Kidney epithelial cell (primary cell): ENCODE measurements around the gene GRIN2C. TPM values are rescaled to one million over a fixed set of nuclear protein-coding genes. Genes with fewer than 3 reads are reported as not detected.

Experiments used
- DNase-seq: peaks from one replicate; pipeline ENCODE4 v3.0.0-alpha.2; 2010; ENCODE audit warnings: low read depth
- H3K27me3 ChIP-seq: 2 replicates; pipeline ENCODE4 v1.6.0; 2011; ENCODE audit warnings: low read length; ENCODE audit not compliant: control insufficient read depth, insufficient read depth
- H3K36me3 ChIP-seq: 2 replicates; pipeline ENCODE4 v1.5.1; 2011; ENCODE audit warnings: low read length; ENCODE audit not compliant: control insufficient read depth, insufficient read depth
- H3K4me3 ChIP-seq: 2 replicates; pipeline ENCODE4 v1.5.1; 2011; ENCODE audit warnings: low read depth, mild to moderate bottlenecking, control low read depth, low read length
- total RNA-seq: library from RNA; depleted of rRNA; stranded (reverse); fragments of >200 nt; gene quantifications from 2 replicates; pipeline ENCODE4 v1.2.3, GENCODE V29; 2015
- TF ChIP-seq, protein P1 (sequence below): IDR thresholded peaks from 2 replicates; pipeline ENCODE4 v1.5.1; 2011; ENCODE audit warnings: mild to moderate bottlenecking, moderate library complexity, low read length, control low read depth, inconsistent platforms; ENCODE audit not compliant: insufficient read depth, poor library complexity, severe bottlenecking

GRIN2C gene
- total RNA-seq, 1 donor from 2014 or later, result not detected

GRCh38 chr17:74866198-74866835 is 6.6 kb upstream of the GRIN2C start:
- no peak for DNase-seq
- TF ChIP-seq, protein P1, sequence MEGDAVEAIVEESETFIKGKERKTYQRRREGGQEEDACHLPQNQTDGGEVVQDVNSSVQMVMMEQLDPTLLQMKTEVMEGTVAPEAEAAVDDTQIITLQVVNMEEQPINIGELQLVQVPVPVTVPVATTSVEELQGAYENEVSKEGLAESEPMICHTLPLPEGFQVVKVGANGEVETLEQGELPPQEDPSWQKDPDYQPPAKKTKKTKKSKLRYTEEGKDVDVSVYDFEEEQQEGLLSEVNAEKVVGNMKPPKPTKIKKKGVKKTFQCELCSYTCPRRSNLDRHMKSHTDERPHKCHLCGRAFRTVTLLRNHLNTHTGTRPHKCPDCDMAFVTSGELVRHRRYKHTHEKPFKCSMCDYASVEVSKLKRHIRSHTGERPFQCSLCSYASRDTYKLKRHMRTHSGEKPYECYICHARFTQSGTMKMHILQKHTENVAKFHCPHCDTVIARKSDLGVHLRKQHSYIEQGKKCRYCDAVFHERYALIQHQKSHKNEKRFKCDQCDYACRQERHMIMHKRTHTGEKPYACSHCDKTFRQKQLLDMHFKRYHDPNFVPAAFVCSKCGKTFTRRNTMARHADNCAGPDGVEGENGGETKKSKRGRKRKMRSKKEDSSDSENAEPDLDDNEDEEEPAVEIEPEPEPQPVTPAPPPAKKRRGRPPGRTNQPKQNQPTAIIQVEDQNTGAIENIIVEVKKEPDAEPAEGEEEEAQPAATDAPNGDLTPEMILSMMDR, result no peak
- no peak overlapping the region for H3K4me3 ChIP-seq
- peaks cover 16% of the 10 kb centered on the region for H3K27me3 ChIP-seq
- H3K36me3 ChIP-seq, result no peaks in the 10 kb centered on the region

GRCh38 chr17:74865504-74866197 is 6.0 kb upstream of the GRIN2C start:
- DNase-seq, result no peak
- H3K36me3 ChIP-seq, result no peaks in the 10 kb centered on the region
- no peak overlapping the region for H3K4me3 ChIP-seq
- TF ChIP-seq, protein P1, result no peak
- H3K27me3 ChIP-seq, result peaks cover 23% of the 10 kb centered on the region

- no peak for DNase-seq
- TF ChIP-seq, protein P1, result peak; percentile 95
- Histone ChIP-seq H3K27me3 (peaks cover 30% of the 10 kb centered on the region), H3K4me3 (no peak overlapping the region), H3K36me3 (no peaks in the 10 kb centered on the region)
Observed at GRCh38 chr17:74864866-74865395, 5.2 kb upstream of the GRIN2C start.

DNA sequence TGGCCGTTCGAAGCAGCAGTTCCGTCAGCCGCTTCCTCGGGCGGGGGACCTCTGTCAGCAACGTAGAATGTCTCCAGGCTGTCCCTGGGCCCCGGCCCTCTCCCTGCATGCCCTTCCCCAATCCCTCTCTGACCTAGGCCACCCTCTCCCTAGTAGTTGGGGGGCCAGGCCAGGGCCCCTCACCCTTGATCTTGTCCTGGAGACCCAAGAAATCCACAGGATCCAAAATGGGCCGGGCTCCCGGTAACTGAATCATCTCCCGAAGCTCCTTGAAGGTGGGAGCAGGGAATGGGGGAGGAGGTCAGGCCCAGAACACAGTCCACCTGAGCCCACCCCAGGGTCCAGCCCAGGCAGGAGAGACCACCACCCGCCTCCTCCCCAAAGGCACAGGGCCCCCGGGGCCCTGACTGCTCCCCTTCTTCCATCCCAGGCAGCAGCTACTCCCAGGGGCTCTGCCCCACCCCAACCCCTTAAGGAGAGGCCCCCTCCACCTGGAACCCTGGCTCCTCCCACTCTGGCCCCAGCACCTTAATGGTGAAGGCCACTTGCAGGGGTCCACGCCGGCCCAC is 4.7 kb upstream of the GRIN2C start:
- no peaks in the 10 kb centered on the region for H3K36me3 ChIP-seq
- no peak for DNase-seq
- peaks cover 34% of the 10 kb centered on the region for H3K27me3 ChIP-seq
- TF ChIP-seq, protein P1, result no peak
- H3K4me3 ChIP-seq, result no peak overlapping the region

GRCh38 chr17:74863420-74864296 is 4.0 kb upstream of the GRIN2C start:
- Histone ChIP-seq H3K27me3 (peaks cover 42% of the 10 kb centered on the region), H3K36me3 (no peaks in the 10 kb centered on the region), H3K4me3 (no peak overlapping the region)
- TF ChIP-seq, protein P1, result no peak
- no peak for DNase-seq
